ENCODE data around the gene CCDC187.

DNA sequence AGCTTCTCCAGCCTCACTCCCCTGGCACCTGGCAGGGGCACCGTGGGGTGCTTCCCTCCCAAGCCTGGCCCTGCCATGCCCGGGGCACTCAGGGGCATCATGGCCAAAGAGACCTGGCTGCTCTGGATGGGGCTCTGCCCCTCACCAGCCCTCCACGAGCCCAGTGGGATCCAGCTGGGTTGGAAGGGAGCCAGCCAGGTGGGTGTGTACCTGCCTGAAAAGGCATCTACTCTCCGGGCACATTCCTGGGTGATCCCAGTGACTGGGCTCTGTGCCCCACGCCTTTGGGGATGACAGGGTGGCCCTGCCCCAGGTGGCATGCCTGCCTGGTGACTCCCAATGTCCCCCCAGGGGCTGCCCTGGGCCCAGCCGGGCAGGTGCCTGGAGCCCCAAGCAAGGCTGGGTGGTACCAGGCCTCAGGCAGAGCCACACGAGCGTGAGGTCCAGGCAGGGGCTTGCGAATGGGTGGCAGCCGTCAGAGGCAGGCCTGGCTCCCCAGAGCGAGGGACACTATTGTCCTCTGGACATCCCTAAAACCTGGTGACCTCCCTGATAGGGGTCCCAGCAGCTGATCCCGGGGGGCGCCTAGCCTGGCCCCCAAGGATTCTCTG is 24.2 kb upstream of the CCDC187 start:
- no peak for TF ChIP-seq ZNF274 (IDR thresholded peaks at IDR 0.05; ENCODE audit: low read depth, low read length)
- no peak for TF ChIP-seq YY1 (IDR thresholded peaks at IDR 0.05; ENCODE audit: insufficient read depth, insufficient read length)

Measured in NT2/D1 (cell line).